Progenitor cell of endocrine pancreas (in vitro differentiated cells): ENCODE results near the gene RPP40. TPM values are rescaled to one million over a fixed set of nuclear protein-coding genes. Genes with fewer than 3 reads are reported as not detected.
A peak's percentile ranks its signal among the peaks of the same experiment; 100 is the strongest.
"Not testable (repeated sequence)": the region's sequence is repeated elsewhere in the genome, so short reads cannot be mapped to it uniquely, and the experiment has no call there.

ENCODE experiments used
- DNase-seq: peaks from one replicate; pipeline ENCODE4 v3.0.0; 2021; ENCODE audit warnings: low spot score; ENCODE audit not compliant: unreplicated experiment
- H3K27ac Mint-ChIP-seq: 2 replicates; pipeline ENCODE4 v1.8.0; 2021; ENCODE audit warnings: mild to moderate bottlenecking, moderate library complexity, mixed read lengths
- H3K27me3 Mint-ChIP-seq: 2 replicates; pipeline ENCODE4 v1.8.0; 2021; ENCODE audit warnings: mixed read lengths
- H3K36me3 Mint-ChIP-seq: 2 replicates; pipeline ENCODE4 v1.8.0; 2022; ENCODE audit warnings: mixed read lengths; ENCODE audit not compliant: insufficient read depth
- H3K4me1 Mint-ChIP-seq: 2 replicates; pipeline ENCODE4 v1.8.0; 2021; ENCODE audit warnings: low read depth, mixed read lengths
- H3K4me3 Mint-ChIP-seq: 2 replicates; pipeline ENCODE4 v1.8.0; 2021; ENCODE audit warnings: low read depth, mild to moderate bottlenecking, moderate library complexity, mixed read lengths
- H3K9me3 Mint-ChIP-seq: 2 replicates; pipeline ENCODE4 v1.8.0; 2021; ENCODE audit warnings: low read depth, mixed read lengths
- total RNA-seq: library from RNA; stranded (reverse); gene quantifications from 2 replicates; pipeline ENCODE4 v1.2.1, GENCODE V29; 2021
- TF ChIP-seq, protein P1 (sequence below): fragments of 200-600 bp; sonication (generic); IDR thresholded peaks from one replicate; pipeline ENCODE4 v1.5.0; 2021; ENCODE audit warnings: antibody characterized with exemption, mild to moderate bottlenecking; ENCODE audit not compliant: unreplicated experiment

RPP40 gene
- total RNA-seq, 1 donor from 2014 or later = 8.0 TPM

DNA sequence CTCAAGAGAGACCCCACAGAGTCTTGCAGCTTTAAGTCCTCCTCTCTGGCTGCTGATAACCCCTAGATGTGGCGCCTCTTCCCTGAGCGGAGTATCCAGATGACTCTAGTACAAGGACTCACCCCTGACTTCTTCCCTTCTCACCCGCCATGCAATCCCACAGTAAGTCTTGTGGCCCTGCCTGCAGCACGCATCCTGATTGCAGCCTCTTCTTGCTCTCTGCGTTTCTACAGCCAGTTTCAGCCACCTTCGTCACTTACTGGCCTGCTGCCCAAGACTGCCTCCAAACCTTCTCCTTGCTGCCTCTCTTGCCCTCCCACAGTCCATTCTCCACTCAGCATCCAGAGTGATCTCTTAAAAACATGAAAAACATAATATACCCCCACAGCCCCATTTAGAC lies 2.4 kb upstream of the RPP40 start:
- DNase-seq = no peak
- no peaks in the 10 kb centered on the region for H3K4me1 Mint-ChIP-seq
- no peak overlapping the region for H3K27ac Mint-ChIP-seq
- H3K27me3 Mint-ChIP-seq = no peaks in the 10 kb centered on the region
- peaks cover 2% of the 10 kb centered on the region for H3K36me3 Mint-ChIP-seq
- TF ChIP-seq, protein P1, sequence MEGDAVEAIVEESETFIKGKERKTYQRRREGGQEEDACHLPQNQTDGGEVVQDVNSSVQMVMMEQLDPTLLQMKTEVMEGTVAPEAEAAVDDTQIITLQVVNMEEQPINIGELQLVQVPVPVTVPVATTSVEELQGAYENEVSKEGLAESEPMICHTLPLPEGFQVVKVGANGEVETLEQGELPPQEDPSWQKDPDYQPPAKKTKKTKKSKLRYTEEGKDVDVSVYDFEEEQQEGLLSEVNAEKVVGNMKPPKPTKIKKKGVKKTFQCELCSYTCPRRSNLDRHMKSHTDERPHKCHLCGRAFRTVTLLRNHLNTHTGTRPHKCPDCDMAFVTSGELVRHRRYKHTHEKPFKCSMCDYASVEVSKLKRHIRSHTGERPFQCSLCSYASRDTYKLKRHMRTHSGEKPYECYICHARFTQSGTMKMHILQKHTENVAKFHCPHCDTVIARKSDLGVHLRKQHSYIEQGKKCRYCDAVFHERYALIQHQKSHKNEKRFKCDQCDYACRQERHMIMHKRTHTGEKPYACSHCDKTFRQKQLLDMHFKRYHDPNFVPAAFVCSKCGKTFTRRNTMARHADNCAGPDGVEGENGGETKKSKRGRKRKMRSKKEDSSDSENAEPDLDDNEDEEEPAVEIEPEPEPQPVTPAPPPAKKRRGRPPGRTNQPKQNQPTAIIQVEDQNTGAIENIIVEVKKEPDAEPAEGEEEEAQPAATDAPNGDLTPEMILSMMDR = no peak
- no peak overlapping the region for H3K4me3 Mint-ChIP-seq
- H3K9me3 Mint-ChIP-seq = no peaks in the 10 kb centered on the region

DNA sequence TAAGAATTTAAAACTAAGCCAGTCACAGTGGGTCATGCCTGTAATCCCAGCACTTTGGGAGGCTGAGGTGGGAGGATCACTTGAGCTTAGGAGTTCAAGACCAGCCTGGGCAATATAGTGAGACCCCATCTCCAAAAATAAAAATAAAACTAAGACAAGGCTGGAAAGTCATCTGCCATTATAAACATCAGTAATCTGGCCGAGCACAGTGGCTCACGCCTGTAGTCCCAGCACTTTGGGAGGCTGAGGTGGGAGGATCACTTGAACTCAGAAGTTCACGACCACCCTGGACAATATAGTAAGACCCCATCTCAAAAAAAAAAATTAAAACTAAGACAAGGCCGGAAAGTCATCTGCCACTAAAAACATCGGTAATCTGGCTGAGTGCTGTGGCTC lies 1.2 kb upstream of the RPP40 start:
- H3K36me3 Mint-ChIP-seq, H3K27me3 Mint-ChIP-seq, H3K4me1 Mint-ChIP-seq, DNase-seq, H3K9me3 Mint-ChIP-seq, H3K27ac Mint-ChIP-seq: not testable (repeated sequence)
- H3K4me3 Mint-ChIP-seq = peak overlapping the region; percentile 89

DNA sequence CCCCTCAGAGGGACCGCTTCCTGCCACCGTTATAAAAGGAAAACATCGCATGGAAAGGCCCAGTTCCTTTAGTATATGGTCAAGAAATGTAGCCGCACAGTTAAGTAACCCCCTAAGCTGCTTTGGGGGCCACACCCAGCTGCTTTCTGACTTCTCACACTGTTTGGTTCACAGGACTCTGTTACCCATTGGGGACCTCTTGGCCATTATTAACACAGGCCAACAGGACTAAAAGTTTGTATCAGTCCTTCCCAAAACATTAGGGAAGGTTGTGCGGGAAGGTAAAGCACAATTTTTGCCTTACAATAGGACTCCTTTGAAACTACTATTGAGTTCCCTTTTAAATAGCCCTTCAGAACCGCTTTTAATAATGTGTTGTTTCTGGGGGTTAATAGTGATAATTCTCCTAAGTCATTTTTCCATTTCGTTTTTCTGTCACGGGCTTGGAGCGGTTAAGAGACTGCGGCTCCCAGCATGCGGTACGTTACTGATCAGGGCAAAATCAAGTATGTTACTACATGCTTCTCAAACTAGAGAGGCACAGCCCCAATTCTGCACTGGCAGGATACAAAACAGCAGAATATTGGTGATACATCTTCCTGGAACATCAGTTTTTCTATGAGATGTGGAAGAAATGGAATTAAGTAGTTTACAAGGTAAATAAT lies 668 bp upstream of the RPP40 start:
- Mint-ChIP-seq H3K4me3 (peak overlapping the region; percentile 89), H3K27me3 (no peaks in the 10 kb centered on the region), H3K27ac (peak overlapping the region; percentile 96), H3K36me3 (peaks cover 3% of the 10 kb centered on the region), H3K4me1 (no peaks in the 10 kb centered on the region), H3K9me3 (no peaks in the 10 kb centered on the region)
- TF ChIP-seq, protein P1 = no peak
- no peak for DNase-seq

DNA sequence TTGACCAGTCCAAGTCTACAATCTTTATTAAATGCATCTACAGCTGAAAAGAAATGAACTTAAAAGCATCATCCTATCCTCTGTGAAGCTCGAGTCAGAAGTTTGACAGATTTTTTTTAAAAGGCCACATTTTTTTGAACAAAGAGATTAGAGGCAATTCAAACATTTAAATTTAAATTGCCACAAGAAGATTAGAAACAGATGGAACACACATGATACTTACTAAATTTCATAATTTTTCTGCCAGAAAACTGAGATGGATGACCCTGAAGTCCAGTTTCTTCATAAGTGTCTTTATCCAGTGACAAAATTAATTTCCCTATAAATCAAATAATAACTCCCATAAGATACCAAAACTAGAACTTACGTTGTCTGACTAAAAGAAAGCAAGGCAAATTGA lies 4.3 kb downstream of the RPP40 start:
- TF ChIP-seq, protein P1 = no peak
- Mint-ChIP-seq H3K27ac (no peak overlapping the region), H3K4me1 (no peaks in the 10 kb centered on the region), H3K9me3 (no peaks in the 10 kb centered on the region), H3K27me3 (no peaks in the 10 kb centered on the region), H3K4me3 (no peak overlapping the region), H3K36me3 (peaks cover 3% of the 10 kb centered on the region)
- DNase-seq = no peak

DNA sequence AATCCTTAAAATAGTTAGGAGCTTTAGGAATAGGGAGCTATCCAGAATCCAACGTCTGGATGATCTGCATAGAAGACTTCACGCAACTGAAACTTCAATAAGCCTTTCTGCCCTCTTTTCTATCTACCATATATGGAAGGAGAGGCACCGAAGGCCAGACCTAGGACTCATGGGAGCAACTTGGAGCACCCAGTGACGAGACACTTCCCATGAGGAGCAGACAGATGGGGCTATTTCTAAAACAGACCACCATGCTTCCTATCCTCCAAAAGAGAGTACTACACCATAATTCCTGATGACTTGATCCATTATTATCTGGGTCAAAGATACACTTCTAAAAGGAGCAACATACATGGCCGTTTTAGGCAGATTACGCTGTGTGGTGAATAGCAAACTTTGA lies 6.0 kb downstream of the RPP40 start:
- H3K4me1 Mint-ChIP-seq = no peaks in the 10 kb centered on the region
- H3K36me3 Mint-ChIP-seq = peaks cover 3% of the 10 kb centered on the region
- H3K4me3 Mint-ChIP-seq = no peak overlapping the region
- H3K27me3 Mint-ChIP-seq = no peaks in the 10 kb centered on the region
- no peak for DNase-seq
- H3K9me3 Mint-ChIP-seq = no peaks in the 10 kb centered on the region
- no peak overlapping the region for H3K27ac Mint-ChIP-seq
- TF ChIP-seq, protein P1 = no peak

DNA sequence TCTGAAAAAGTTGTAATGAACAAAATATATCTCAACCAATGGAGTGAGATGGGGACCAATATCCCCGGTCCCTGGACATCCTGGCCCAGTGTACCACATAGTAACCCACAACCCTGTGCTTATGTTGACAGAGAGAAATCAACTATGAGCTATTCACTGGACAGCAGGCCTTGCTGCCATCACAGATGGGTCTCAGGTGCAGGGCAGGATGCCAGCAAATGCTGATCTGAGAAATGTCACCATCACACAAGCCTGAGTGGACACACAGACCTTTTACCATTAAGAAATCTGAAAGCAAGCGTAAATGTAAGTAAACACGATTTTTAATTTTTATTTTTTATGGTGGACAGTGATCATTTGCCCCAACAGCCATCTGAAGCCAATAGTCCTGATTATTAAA lies 9.1 kb downstream of the RPP40 start:
- no peak overlapping the region for H3K27ac Mint-ChIP-seq
- no peak for DNase-seq
- H3K36me3 Mint-ChIP-seq = peaks cover 7% of the 10 kb centered on the region
- H3K4me1 Mint-ChIP-seq = peaks cover 2% of the 10 kb centered on the region
- H3K9me3 Mint-ChIP-seq = peaks cover 10% of the 10 kb centered on the region
- H3K27me3 Mint-ChIP-seq = no peaks in the 10 kb centered on the region
- TF ChIP-seq, protein P1 = no peak
- no peak overlapping the region for H3K4me3 Mint-ChIP-seq
